HG03354 (cell line): ENCODE data around the gene SOX1.

Experiments
- ATAC-seq: cut with Tn5 transposase; IDR thresholded peaks from one replicate; pipeline ENCODE4 v1.9.1; 2021; ENCODE audit warnings: mild to moderate bottlenecking; ENCODE audit not compliant: unreplicated experiment, poor library complexity, severe bottlenecking

SOX1 gene

DNA sequence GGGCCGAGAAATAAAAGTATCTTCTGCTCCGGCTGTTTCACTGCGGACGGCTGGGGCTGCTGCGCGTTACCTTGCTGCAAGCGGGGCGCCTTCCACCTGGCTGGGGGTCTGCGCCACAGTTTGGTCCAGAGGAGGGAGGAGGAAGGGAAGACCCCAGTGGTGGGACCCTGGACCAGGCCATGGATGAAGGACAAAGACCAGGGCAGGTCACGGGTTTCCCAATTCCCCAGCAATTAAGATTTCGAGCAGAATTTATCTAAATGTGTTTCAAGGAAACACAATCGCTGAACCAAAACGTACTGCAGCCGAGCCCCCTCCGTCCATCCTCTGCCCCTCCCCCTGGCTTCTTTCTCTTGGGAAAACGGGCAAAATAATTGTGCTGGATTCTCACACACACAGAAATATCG lies 2.9 kb downstream of the SOX1 start:
- no peak for ATAC-seq

DNA sequence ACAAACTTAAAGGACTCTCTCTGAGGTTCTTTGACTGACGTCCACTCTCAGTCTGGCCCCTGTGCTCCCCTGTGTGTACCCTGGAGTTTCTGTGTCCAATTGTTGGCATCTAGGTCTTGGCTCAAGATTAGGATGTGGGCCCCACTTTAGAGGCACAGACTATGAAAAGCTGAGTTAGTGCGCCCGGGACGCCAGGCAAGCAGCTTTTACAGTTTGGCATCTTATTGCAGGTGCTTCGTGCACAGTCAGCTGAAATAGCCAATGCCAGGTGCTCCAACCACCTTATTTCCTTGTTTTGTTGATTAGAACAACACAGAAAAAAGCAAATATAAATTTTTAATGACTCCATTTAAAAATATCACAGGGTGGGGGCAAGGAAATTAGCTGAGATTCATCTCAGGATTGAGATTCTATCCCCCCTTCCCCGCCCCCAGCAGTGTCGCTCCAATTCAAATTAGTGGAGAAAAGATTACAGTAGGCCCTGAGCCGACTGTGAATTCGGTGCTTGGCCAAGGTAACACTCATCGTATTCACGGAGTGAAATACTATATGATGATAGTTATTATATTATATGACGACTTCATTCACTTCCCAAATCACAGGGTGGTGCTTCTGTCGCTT lies 4.3 kb downstream of the SOX1 start:
- ATAC-seq, result no peak

GRCh38 chr13:112071723-112072533 lies 5.0 kb downstream of the SOX1 start:
- ATAC-seq, result no peak

DNA sequence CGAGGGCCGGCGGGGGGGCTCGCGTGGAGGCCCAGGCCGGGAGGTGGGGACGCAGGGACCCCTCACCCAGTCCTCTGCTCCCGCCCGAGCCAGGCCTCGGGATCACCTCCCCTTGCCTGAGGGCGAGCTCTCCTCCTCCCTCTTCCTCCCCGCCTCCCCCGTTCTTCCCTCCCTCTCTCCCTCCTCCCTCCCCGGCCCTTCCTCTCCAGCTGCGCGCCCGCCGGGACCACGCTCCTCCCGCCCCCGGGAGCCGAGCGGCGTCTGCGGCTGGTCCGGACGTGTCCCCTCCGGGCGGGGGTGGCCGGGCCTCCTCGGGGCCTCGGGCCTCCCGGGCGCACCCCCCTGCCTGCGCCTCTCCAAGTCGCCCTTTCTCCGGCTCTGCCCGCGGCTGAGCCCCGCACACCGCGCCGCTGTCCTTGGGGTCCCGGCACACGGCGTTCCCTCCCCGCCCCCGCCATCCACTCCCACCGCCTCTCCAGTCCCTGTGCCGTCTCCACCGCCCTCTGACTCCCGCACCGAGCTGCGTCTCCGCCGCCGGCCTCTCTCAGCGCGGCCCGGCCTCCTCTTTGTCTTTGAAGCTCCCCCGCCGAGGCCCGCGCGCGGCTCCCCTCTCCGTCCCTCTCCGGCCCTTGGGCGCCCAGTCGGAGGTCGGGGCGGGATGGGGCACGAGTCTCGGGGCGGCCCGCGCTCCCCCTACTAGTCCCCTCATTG lies 5.7 kb downstream of the SOX1 start:
- ATAC-seq, result no peak

DNA sequence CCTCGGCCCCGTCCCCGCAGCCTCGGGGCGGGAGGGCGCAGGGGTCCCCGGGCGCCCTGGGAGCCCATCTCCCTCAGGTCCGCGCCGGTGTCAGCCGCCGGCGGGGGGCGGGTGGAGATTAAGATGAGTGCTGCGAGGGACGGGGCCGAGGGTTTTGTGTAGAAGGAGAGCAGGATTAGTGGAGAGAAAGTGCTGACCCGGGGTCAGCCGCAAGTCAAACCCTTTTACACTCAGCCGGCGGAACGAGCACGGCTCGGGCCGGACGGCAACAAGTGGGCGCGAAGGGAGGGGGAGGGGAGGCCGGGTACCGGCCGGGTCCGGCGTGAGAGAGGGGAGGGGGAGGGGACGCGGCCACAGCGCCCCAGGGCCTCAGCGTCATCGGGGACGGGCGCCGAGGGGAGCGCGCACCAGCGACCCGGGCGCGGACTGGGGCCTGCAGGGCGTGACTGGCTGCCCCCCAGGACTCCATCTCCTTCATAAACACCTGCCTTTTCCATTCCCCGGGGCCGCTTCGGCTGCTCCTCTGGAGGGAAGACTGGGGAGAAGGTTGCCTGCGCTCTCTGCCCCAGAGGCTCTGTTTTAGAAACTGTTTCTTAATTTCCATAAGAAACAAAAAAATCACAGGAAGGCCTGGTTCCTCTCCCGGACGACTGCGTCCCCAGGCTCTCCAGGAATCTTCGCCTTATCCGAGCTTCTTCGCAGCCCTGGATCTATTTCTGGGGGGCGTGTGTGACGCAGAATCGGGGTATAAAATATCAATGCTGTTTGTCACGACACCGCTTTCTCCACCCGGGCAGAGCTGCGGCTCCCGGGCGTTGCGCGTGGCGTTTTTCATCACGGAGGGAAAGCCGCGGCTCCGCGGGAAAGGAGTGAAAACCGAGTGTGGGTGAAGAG lies 6.5 kb downstream of the SOX1 start:
- no peak for ATAC-seq

- no peak for ATAC-seq
These were observed 7.4 kb downstream of the SOX1 start for GRCh38 chr13:112074139-112074865.

GRCh38 chr13:112077729-112078128 lies 10.8 kb downstream of the SOX1 start:
- ATAC-seq, result no peak

- no peak for ATAC-seq
These were observed 11.3 kb downstream of the SOX1 start for GRCh38 chr13:112078216-112078615.

- ATAC-seq, result no peak
These were observed 12.1 kb downstream of the SOX1 start for GRCh38 chr13:112078879-112079531.

DNA sequence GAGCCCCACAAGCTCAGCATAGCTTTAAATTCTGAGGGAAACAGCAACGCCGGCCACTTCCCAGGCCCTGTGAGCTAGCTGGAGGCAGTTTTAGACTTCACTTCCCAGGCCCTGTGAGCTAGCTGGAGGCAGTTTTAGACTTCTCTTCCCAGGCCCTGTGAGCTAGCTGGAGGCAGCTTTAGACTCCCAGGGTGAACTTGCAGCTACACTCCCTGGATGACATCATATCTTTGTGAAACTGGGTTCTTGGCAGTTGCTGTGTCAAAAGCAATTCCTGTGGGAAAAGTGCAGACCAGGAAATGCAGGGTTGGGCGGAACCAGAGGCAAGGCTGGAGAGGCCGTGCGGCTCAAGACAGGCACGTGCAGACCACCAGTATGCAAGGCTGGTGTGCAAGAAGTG lies 12.7 kb downstream of the SOX1 start:
- ATAC-seq, result no peak

DNA sequence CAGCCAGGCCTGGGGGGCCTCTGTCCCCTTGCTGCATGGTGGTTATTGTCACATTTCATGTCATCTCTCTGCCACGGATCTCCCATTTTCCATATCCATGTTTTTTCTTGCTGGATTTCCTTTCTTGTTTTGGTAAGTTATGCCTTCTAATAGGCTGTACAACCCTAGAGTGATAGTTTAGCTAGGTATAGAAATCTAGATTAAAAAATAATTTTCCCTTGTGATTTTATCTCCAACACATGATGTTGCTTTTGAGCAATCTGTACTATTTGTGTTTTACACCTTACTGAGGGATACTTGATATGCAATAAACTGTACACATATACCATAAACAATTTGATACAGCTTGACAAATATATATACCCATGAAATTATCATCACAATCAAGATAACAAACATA lies 17.0 kb downstream of the SOX1 start:
- ATAC-seq, result no peak

GRCh38 chr13:112092453-112092852 lies 25.5 kb downstream of the SOX1 start:
- ATAC-seq, result no peak

- no peak for ATAC-seq
These were observed 28.4 kb downstream of the SOX1 start for GRCh38 chr13:112095354-112095753.

DNA sequence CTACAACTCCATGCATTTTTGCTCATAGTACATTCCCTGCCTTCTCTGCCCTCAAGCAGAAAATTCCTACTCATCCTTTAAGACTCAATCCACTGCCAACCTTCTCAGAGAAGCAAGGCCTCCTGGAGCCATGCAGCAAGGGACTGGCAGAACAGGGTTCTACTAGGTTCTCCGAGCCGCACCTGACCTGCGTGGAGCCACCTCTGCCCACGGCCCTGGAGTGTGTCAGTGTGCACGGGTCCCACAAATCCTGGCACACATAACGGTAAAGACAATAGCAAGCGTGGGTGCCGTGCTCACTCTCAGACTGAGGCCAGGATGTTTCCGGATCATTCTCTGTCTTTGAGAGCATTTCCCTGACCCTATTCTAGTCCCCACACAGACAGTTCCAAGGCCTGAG lies 30.0 kb downstream of the SOX1 start:
- no peak for ATAC-seq

DNA sequence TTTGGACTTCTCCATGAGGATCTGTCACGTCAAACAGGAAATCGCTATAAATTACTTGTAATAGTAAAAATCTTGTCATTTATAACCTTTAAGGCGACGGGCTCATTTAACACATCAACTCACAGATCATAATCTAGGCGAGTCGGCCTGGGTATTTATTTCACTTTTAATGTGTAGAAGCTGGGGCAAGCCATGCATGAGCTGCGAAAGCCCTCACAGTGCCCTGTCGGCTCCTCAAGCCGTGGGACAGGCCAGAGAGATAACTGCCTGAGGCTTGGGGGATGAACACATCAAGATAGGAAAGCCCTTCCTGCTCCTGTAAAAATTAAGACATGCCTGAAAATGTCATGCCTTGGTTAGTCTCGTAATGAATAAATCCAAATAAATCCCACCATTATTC lies 30.8 kb downstream of the SOX1 start:
- ATAC-seq, result no peak

- no peak for ATAC-seq
These were observed 31.8 kb downstream of the SOX1 start for GRCh38 chr13:112098699-112099098.

DNA sequence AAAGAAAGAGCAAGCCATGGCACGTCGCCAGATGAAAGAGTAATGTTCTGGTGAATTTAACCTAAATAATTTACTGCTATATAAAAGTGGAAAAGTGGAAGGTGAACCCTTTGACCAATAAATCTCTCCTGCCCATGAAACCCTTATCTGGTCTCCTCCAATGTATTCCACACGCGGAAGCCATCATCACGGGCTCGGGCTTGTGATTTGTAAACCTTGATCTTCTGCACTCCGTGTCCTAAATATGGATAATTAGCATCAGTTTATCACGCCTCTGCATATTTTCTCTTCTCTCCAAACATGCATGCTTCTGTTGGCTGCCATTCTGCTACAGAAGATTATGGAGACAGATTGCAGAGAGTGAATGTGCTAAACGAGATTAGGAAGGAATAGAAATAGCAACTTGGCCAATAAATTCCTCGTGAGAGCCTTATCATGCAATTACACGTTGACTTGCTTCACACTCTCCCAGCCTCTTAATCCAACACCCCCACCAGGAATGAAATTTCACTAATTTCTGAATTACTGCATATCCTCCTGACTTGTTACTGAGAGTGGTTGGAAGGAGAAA lies 34.5 kb downstream of the SOX1 start:
- no peak for ATAC-seq

DNA sequence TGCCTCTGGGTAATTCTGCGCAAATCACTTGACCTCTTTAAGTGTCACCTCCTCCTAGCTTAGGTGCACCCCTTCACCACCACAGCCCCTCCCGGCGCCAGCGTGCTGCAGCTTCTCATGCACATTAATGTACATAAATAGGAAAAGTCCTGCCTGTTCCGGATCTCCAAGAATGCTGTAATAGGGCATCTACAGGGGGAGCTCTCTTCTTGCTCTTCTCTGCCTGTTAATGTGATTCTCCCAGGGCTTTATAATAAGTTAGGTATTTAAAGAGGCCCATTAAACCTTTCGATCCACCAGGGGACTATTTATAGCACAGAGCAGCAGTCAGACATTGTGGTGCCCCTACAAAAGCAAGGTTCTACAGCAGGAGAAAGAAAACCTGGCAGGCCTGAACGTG lies 35.3 kb downstream of the SOX1 start:
- ATAC-seq, result no peak
